ENCODE measurements around the gene SLC8B1.

SLC8B1 gene

DNA sequence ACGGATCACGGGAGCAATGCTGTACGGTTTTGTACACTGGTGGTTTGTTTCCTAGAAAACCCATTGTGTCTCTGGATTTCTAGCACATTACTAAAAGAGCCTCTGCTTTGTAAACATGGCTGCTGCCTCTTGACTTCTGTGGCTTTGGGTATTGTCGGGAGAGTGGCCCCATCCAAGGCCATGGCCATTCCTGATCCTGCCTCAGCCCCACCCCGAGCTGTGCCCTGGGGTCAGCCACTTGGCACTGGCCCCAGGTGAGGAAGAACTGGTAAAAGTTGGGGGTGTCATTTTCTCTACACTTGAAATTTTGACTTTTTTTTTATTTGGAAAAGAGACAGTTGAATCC is 36.5 kb downstream of the SLC8B1 start:
- no peak overlapping the region for H3K4me3 Mint-ChIP-seq
- peaks cover 45% of the 10 kb centered on the region for H3K4me1 Mint-ChIP-seq
- no peaks in the 10 kb centered on the region for H3K9me3 Mint-ChIP-seq
- peaks cover 3% of the 10 kb centered on the region for H3K27me3 Mint-ChIP-seq (ENCODE audit: low read depth, poor library complexity)
- DNase-seq, result no peak
- H3K36me3 Mint-ChIP-seq (ENCODE audit: low read depth), result peaks cover 2% of the 10 kb centered on the region
- peak overlapping the region; percentile 42 for H3K27ac Mint-ChIP-seq
- TF ChIP-seq, protein P1, sequence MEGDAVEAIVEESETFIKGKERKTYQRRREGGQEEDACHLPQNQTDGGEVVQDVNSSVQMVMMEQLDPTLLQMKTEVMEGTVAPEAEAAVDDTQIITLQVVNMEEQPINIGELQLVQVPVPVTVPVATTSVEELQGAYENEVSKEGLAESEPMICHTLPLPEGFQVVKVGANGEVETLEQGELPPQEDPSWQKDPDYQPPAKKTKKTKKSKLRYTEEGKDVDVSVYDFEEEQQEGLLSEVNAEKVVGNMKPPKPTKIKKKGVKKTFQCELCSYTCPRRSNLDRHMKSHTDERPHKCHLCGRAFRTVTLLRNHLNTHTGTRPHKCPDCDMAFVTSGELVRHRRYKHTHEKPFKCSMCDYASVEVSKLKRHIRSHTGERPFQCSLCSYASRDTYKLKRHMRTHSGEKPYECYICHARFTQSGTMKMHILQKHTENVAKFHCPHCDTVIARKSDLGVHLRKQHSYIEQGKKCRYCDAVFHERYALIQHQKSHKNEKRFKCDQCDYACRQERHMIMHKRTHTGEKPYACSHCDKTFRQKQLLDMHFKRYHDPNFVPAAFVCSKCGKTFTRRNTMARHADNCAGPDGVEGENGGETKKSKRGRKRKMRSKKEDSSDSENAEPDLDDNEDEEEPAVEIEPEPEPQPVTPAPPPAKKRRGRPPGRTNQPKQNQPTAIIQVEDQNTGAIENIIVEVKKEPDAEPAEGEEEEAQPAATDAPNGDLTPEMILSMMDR (IDR thresholded peaks at IDR 0.05), result no peak

DNA sequence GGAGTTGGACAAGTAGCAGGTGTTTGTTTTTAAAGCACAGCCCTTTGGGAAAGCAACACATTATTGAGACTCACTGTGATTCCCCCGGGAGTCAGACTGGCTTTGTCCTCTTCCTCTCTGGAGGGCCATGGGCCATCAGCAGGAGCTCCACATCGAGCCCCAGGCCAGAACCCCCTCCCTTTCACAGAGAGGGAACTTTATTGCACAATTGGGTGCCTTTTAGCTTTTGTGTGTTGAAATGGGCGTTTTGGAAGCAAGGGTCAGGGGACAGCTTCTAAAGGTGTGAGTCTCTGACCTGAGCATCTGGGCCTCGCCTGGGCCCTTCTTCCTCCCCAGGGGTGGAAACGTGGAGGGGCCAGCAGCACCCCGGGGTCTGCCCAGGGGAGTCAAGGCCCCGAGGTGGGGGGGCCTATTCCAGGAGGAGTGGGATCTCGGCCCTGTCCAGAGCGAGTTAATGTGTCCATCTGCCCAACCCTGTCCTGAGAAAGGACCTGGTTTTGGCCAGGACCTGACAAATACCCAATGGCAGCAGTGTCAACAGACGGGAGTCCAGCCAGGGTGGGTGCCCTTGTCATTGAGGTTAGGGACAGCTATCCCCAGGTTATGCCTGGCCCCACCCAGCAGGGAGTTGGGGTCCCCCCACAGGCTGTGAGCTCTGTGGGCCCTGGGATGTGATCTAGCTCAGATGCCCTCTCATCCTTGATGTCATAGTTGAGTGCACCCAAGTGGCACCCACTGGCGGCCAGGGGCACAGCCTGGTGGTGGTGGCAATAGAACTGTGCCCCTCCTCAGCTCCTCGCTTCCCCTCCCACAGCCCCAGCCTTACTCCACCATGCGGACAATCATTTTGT is 37.1 kb downstream of the SLC8B1 start:
- Mint-ChIP-seq H3K4me3 (no peak overlapping the region), H3K9me3 (no peaks in the 10 kb centered on the region), H3K27ac (peak overlapping the region; percentile 42), H3K36me3 (ENCODE audit: low read depth) (peaks cover 6% of the 10 kb centered on the region), H3K27me3 (ENCODE audit: low read depth, poor library complexity) (peaks cover 3% of the 10 kb centered on the region), H3K4me1 (peaks cover 41% of the 10 kb centered on the region)
- DNase-seq, result no peak
- TF ChIP-seq, protein P1 (IDR thresholded peaks at IDR 0.05), result no peak

DNA sequence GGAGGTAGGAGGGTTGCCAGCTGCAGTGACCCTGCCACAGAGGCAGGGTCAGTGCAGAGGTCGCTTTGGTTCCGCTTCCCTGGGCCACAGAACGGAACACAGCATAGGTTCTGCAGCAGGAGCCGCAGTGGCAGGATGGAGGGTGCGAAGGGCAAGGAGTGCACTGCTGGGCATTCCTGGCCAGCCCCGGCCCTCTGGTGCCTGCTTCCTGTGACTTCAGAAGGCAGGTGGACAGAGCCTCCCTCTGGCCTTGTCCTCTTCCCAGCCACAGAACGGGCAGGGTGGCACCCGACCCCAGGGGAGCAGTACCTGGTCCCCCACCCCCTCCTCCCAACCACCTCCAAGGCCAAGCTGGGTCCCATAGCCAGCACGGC is 37.7 kb downstream of the SLC8B1 start:
- H3K9me3 Mint-ChIP-seq, result no peaks in the 10 kb centered on the region
- TF ChIP-seq, protein P1 (IDR thresholded peaks at IDR 0.05), result no peak
- H3K27me3 Mint-ChIP-seq (ENCODE audit: low read depth, poor library complexity), result peaks cover 3% of the 10 kb centered on the region
- peaks cover 8% of the 10 kb centered on the region for H3K36me3 Mint-ChIP-seq (ENCODE audit: low read depth)
- DNase-seq, result no peak
- no peak overlapping the region for H3K4me3 Mint-ChIP-seq
- H3K27ac Mint-ChIP-seq, result no peak overlapping the region
- H3K4me1 Mint-ChIP-seq, result peaks cover 42% of the 10 kb centered on the region

DNA sequence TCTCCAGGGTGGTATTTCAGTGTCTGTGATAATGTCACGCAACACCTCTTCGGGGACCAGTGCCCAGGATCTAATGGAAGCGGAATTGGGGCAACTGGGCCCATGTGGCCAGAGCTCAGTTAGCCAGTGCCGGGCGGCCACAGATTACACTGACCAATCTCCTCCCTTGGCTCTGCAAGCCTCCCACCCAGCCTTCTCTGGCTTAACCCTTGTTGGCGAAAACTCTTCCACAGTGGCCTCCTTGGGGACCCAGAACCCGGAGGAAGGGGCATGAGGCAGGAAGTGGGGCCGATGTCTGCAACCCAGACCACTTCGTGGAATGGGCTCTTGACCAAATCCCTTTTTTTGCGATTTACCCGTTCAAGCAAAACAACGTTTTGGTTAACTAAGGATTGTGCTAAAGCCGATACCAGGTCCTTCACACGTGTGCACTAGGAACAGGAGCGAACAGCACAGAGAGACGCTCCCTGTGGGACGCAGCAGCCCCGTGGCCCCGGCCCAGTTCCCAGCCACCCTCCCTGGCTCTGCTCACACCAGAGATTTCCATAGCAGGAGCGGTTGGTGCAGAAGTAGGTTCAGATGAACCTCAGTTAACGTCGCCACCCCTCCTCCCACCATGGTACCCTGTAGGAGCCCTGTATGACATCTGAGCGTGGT is 38.2 kb downstream of the SLC8B1 start:
- Mint-ChIP-seq H3K4me1 (peaks cover 46% of the 10 kb centered on the region), H3K4me3 (no peak overlapping the region), H3K27me3 (ENCODE audit: low read depth, poor library complexity) (peaks cover 3% of the 10 kb centered on the region), H3K9me3 (no peaks in the 10 kb centered on the region), H3K36me3 (ENCODE audit: low read depth) (peaks cover 10% of the 10 kb centered on the region), H3K27ac (no peak overlapping the region)
- TF ChIP-seq, protein P1 (IDR thresholded peaks at IDR 0.05), result no peak
- DNase-seq, result no peak

DNA sequence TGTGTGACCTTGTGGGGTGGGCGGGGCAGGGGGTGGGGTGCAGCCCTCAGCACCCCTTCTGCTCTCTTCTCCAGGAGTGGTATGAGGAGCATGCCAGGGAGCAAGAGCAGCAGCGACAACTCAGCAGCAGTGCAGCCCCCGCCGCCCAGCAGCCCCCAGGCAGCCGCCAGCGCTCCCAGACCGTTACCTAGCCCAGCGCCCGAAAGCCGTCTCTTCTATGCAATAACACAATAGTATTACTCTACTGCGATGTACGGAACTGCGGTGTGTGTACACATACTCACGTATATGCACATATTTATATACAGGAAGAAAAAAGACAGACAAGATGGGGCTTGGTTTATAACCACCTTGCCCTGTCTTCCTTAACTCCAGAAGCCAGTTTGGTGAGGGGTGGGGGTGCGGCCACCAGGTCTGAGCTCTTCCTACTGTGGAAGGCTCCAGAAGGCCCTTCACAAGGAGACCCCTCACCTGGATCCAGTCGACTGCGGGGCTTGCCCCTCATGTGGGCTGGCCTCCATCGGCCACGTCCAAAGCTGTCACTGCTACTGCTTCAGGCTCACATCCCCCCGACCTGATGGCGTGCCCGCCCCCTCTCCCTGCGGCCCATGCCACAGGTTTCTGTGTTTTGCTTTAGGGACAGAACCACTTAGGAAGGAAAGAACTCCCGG is 38.9 kb downstream of the SLC8B1 start:
- Mint-ChIP-seq H3K9me3 (no peaks in the 10 kb centered on the region), H3K4me3 (no peak overlapping the region), H3K27ac (no peak overlapping the region), H3K36me3 (ENCODE audit: low read depth) (peaks cover 15% of the 10 kb centered on the region), H3K4me1 (peaks cover 46% of the 10 kb centered on the region), H3K27me3 (ENCODE audit: low read depth, poor library complexity) (peaks cover 3% of the 10 kb centered on the region)
- no peak for DNase-seq
- TF ChIP-seq, protein P1 (IDR thresholded peaks at IDR 0.05), result no peak

All from nephron progenitor cell (in vitro differentiated cells).